K562 (cell line): ENCODE measurements around the gene CFAP206. TPM values are rescaled to one million over a fixed set of nuclear protein-coding genes. Genes with fewer than 3 reads are reported as not detected.

Experiments
- CREB3L1 ChIP-seq: fragments of 450-650 bp; IDR thresholded peaks from 2 replicates; pipeline ENCODE4 v1.6.1; 2014; ENCODE audit warnings: low read depth, mild to moderate bottlenecking, moderate library complexity, borderline replicate concordance
- ERF ChIP-seq: fragments of 450-650 bp; formaldehyde crosslinking; IDR thresholded peaks from 2 replicates; pipeline ENCODE4 v1.4.0; 2020; ENCODE audit warnings: mild to moderate bottlenecking, mixed read lengths
- ESRRB ChIP-seq: fragments of 250-450 bp; sonication (Bioruptor Pico); IDR thresholded peaks from 2 replicates; pipeline ENCODE4 v1.5.0; 2020; ENCODE audit warnings: mild to moderate bottlenecking, moderate library complexity, borderline replicate concordance
- EZH2 ChIP-seq: IDR thresholded peaks from 2 replicates; pipeline ENCODE4 v1.6.1; 2012; ENCODE audit warnings: low read depth, mild to moderate bottlenecking, inconsistent platforms, low read length, borderline replicate concordance
- HNRNPK ChIP-seq: fragments of 200-400 bp; formaldehyde crosslinking; IDR thresholded peaks from one replicate; pipeline ENCODE4 v1.6.1; 2018; ENCODE audit warnings: mild to moderate bottlenecking, low read depth, low read length; ENCODE audit not compliant: poor library complexity, severe bottlenecking
- PBX2 ChIP-seq, 2 experiments: IDR thresholded peaks in 1 of 2; conservative IDR thresholded peaks in 1 of 2; 2 replicates each; pipeline ENCODE4 v1.6.1; 2016; ENCODE audit warnings: low read depth in 2 of 2, mild to moderate bottlenecking in 1 of 2, missing compliant biosample characterization in 1 of 2, missing genetic modification characterization in 1 of 2, moderate library complexity in 1 of 2
- PHF21A ChIP-seq: fragments of 450-650 bp; IDR thresholded peaks from 2 replicates; pipeline ENCODE4 v1.6.1; 2017; ENCODE audit warnings: low read depth, borderline replicate concordance
- PHTF2 ChIP-seq: fragments of 250-450 bp; sonication (Bioruptor Pico); IDR thresholded peaks from 2 replicates; pipeline ENCODE4 v1.5.0; 2021; ENCODE audit warnings: mild to moderate bottlenecking
- PML ChIP-seq: IDR thresholded peaks from 2 replicates; pipeline ENCODE4 v1.6.1; 2012; ENCODE audit warnings: low read length, inconsistent platforms
- PRDM10 ChIP-seq: fragments of 450-650 bp; IDR thresholded peaks from 2 replicates; pipeline ENCODE4 v1.6.1; 2018; ENCODE audit not compliant: partially characterized antibody
- RBM22 ChIP-seq: fragments of 200-400 bp; formaldehyde crosslinking; IDR thresholded peaks from 2 replicates; pipeline ENCODE4 v1.6.1; 2018; ENCODE audit warnings: low read length, low read depth; ENCODE audit not compliant: poor library complexity, severe bottlenecking
- RHOXF2B ChIP-seq: fragments of 250-450 bp; sonication (Bioruptor Pico); conservative IDR thresholded peaks from 2 replicates; pipeline ENCODE4 v1.5.1; 2021
- TRIM24 ChIP-seq, 2 experiments: fragments of 450-650 bp; IDR thresholded peaks; 2 replicates each; pipeline ENCODE4 v1.6.1; 2016
- ZBTB26 ChIP-seq: fragments of 450-650 bp; formaldehyde crosslinking; IDR thresholded peaks from 2 replicates; pipeline ENCODE4 v1.4.0; 2022; ENCODE audit warnings: missing genetic modification characterization
- ZFPM2 ChIP-seq: fragments of 250-450 bp; sonication (Bioruptor Pico); IDR thresholded peaks from 2 replicates; pipeline ENCODE4 v1.5.1; 2022; ENCODE audit warnings: mild to moderate bottlenecking
- ZFX ChIP-seq: sonication (generic); formaldehyde crosslinking; IDR thresholded peaks from 2 replicates; pipeline ENCODE4 v1.8.0; 2022; ENCODE audit warnings: mild to moderate bottlenecking, missing genetic modification reagents, moderate library complexity
- ZNF449 ChIP-seq: fragments of 250-450 bp; sonication (Bioruptor Pico); IDR thresholded peaks from 2 replicates; pipeline ENCODE4 v1.8.0; 2022; ENCODE audit warnings: moderate library complexity, mild to moderate bottlenecking, inconsistent platforms
- ZNF507 ChIP-seq: conservative IDR thresholded peaks from 2 replicates; pipeline ENCODE4 v1.6.1; 2017; ENCODE audit warnings: missing genetic modification characterization, missing compliant biosample characterization
- polyA plus RNA-seq, 8 experiments: library from polyadenylated mRNA; depleted of rRNA in 4 of 8; stranded (reverse) in 5 of 8; unstranded in 3 of 8; fragments of >200 nt; fragmentation: Nextera tagmentation in 2 of 8; fragmentation: Illumina TruSeq in 1 of 8; extraction: Ambion mirVana in 2 of 8; extraction: Trizol in 1 of 8; gene quantifications; 2 replicates each; pipeline versions ENCODE4 v1.2.1 to v1.2.3, GENCODE V29; 2011 to 2014; ENCODE audit warnings: inconsistent platforms in 1 of 8, missing spikeins in 1 of 8
- total RNA-seq, 7 experiments: library from RNA; depleted of rRNA in 6 of 7; stranded (reverse); fragments of >200 nt in 6 of 7; fragmentation: Illumina TruSeq in 2 of 7; extraction: Trizol in 2 of 7; gene quantifications; 2 replicates each; pipeline versions ENCODE4 v1.2.1 to v1.2.3, GENCODE V29; 2011 to 2021; ENCODE audit warnings: low replicate concordance in 1 of 7

CFAP206 gene
- total and polyA plus RNA-seq, 9 of the 15 experiments (the other 6 are each of a cell fraction or from before 2014, with no cell fraction given): 0.06 to 0.33 (median 0.18) TPM; not detected in 2

- TF ChIP-seq PBX2 (CRISPR knock-in tag; IDR thresholded peaks at IDR 0.05; ENCODE audit: low read depth): no peak
- TF ChIP-seq PBX2 (tag; conservative IDR thresholded peaks at IDR 0.05; ENCODE audit: low read depth): peak; percentile 43; the same call in 1 of the 2 replicates
- no peak for TF ChIP-seq ZFX (CRISPR knock-in tag)
- TF ChIP-seq PHF21A: no peak
- no peak for TF ChIP-seq HNRNPK
- TF ChIP-seq ZNF449: no peak
- TF ChIP-seq EZH2: no peak
- TF ChIP-seq ESRRB (CRISPR knock-in tag): no peak
- TF ChIP-seq ZFPM2 (CRISPR knock-in tag): no peak
- TF ChIP-seq CREB3L1: no peak
- no peak for TF ChIP-seq ZNF507
- TF ChIP-seq TRIM24 (IDR thresholded peaks at IDR 0.05): no peak
- no peak for TF ChIP-seq RHOXF2B
- TF ChIP-seq PRDM10: no peak
- no peak for TF ChIP-seq ERF (CRISPR knock-in tag)
- TF ChIP-seq ZBTB26 (CRISPR knock-in tag): no peak
- TF ChIP-seq RBM22: no peak
- TF ChIP-seq PHTF2 (CRISPR knock-in tag): no peak
- no peak for TF ChIP-seq PML
These were observed 28.7 kb downstream of the CFAP206 start (continued) for GRCh38 chr6:87436435-87436834.
